H1 (cell line): Measurements from ENCODE around the gene PAIP2. TPM values are rescaled to one million over a fixed set of nuclear protein-coding genes. Genes with fewer than 3 reads are reported as not detected.

Experiments used
- ATF3 ChIP-seq: IDR thresholded peaks from 2 replicates; pipeline ENCODE4 v1.6.1; 2011; ENCODE audit warnings: low read depth, mild to moderate bottlenecking, low read length; ENCODE audit not compliant: insufficient read depth
- CEBPB ChIP-seq: IDR thresholded peaks from 2 replicates; pipeline ENCODE4 v1.6.1; 2012; ENCODE audit warnings: low read depth, low read length
- CHD2 ChIP-seq: IDR thresholded peaks from 2 replicates; pipeline ENCODE4 v1.6.1; 2012; ENCODE audit warnings: low read length, improper control_type of control experiment
- CREB1 ChIP-seq: IDR thresholded peaks from 2 replicates; pipeline ENCODE4 v1.6.1; 2012; ENCODE audit warnings: inconsistent platforms
- E2F6 ChIP-seq: IDR thresholded peaks from 2 replicates; pipeline ENCODE4 v1.6.1; 2012; ENCODE audit warnings: inconsistent platforms
- EGR1 ChIP-seq: IDR thresholded peaks from 2 replicates; pipeline ENCODE4 v1.6.1; 2011; ENCODE audit warnings: low read depth, low read length, borderline replicate concordance
- KDM1A ChIP-seq: fragments of 200-600, 300-600 bp; sonication (generic); IDR thresholded peaks from 2 replicates; pipeline ENCODE4 v1.7.1; 2016; ENCODE audit warnings: mild to moderate bottlenecking, low read length, borderline replicate concordance
- KDM4A ChIP-seq: IDR thresholded peaks from one replicate; pipeline ENCODE4 v1.7.1; 2012; ENCODE audit warnings: low read depth, mild to moderate bottlenecking, moderate library complexity, low read length, inconsistent platforms; ENCODE audit not compliant: severe bottlenecking
- MAFK ChIP-seq: IDR thresholded peaks from 2 replicates; pipeline ENCODE4 v1.6.1; 2012; ENCODE audit warnings: low read depth, mild to moderate bottlenecking, improper control_type of control experiment, low read length
- MAX ChIP-seq: IDR thresholded peaks from 2 replicates; pipeline ENCODE4 v1.6.1; 2012; ENCODE audit warnings: inconsistent platforms
- NANOG ChIP-seq: IDR thresholded peaks from 2 replicates; pipeline ENCODE4 v1.6.1; 2011; ENCODE audit warnings: low read length, low read depth, mild to moderate bottlenecking, inconsistent platforms; ENCODE audit not compliant: insufficient read depth, poor library complexity, severe bottlenecking
- POLR2AphosphoS5 ChIP-seq: IDR thresholded peaks from 2 replicates; pipeline ENCODE4 v1.6.1; 2011; ENCODE audit warnings: low read depth, low read length
- RBBP5 ChIP-seq: IDR thresholded peaks from 2 replicates; pipeline ENCODE4 v1.7.1; 2012; ENCODE audit warnings: low read depth, mild to moderate bottlenecking, inconsistent platforms, low read length, moderate library complexity, borderline replicate concordance
- RFX5 ChIP-seq: IDR thresholded peaks from 2 replicates; pipeline ENCODE4 v1.6.1; 2011; ENCODE audit warnings: low read depth, low read length, improper control_type of control experiment, borderline replicate concordance
- RXRA ChIP-seq: IDR thresholded peaks from 2 replicates; pipeline ENCODE4 v1.6.1; 2011; ENCODE audit warnings: low read depth, mild to moderate bottlenecking, low read length, moderate library complexity; ENCODE audit not compliant: insufficient read depth
- SAP30 ChIP-seq: fragments of 300-600 bp; sonication (generic); IDR thresholded peaks from 2 replicates; pipeline ENCODE4 v1.7.1; 2012; ENCODE audit warnings: low read length, moderate library complexity, mild to moderate bottlenecking, inconsistent platforms; ENCODE audit not compliant: insufficient read depth, insufficient replicate concordance
- SIN3A ChIP-seq, 2 experiments: IDR thresholded peaks in 1 of 2; conservative IDR thresholded peaks in 1 of 2; 2 replicates each; pipeline ENCODE4 v1.6.1; 2011 to 2012; ENCODE audit warnings: low read length in 2 of 2, improper control_type of control experiment in 1 of 2, low read depth in 1 of 2, mild to moderate bottlenecking in 1 of 2
- SP1 ChIP-seq: IDR thresholded peaks from 2 replicates; pipeline ENCODE4 v1.6.1; 2011; ENCODE audit warnings: low read depth, low read length
- SP2 ChIP-seq: IDR thresholded peaks from 2 replicates; pipeline ENCODE4 v1.6.1; 2012; ENCODE audit warnings: mild to moderate bottlenecking, low read length, inconsistent platforms
- TAF7 ChIP-seq: optimal IDR thresholded peaks from 2 replicates; pipeline ENCODE3; 2011; ENCODE audit warnings: low read depth, mild to moderate bottlenecking, inconsistent platforms, low read length, moderate library complexity, borderline replicate concordance
- TCF12 ChIP-seq: IDR thresholded peaks from 2 replicates; pipeline ENCODE4 v1.6.1; 2011; ENCODE audit warnings: low read depth, mild to moderate bottlenecking, low read length
- YY1 ChIP-seq: IDR thresholded peaks from 2 replicates; pipeline ENCODE4 v1.6.1; 2011; ENCODE audit warnings: low read depth, mild to moderate bottlenecking, low read length
- ZNF274 ChIP-seq: IDR thresholded peaks from 2 replicates; pipeline ENCODE4 v1.7.0; 2012; ENCODE audit warnings: low read length, borderline replicate concordance; ENCODE audit errors: extremely low read depth
- polyA plus RNA-seq, 7 experiments: library from polyadenylated mRNA; depleted of rRNA in 3 of 7; stranded (reverse) in 5 of 7; unstranded in 2 of 7; fragments of >200 nt in 5 of 7; fragments of 200-250 nt in 2 of 7; gene quantifications; 1 replicate in 5 of 7; 2 replicates in 1 of 7; 4 replicates in 1 of 7; pipeline versions ENCODE4 v1.2.1 to v1.2.3, GENCODE V29; 2011 to 2013; ENCODE audit warnings: missing spikeins in 2 of 7, mixed read lengths in 2 of 7
- total RNA-seq: library from RNA; stranded (reverse); fragmentation: NEBNext Ultra II Directional; extraction: Animal tissue kit (Norgen Biotek cat#: 25700); gene quantifications from 2 replicates; pipeline ENCODE4 v1.2.1, GENCODE V29; 2021

Gene PAIP2
- total and polyA plus RNA-seq, 2 of the 8 experiments (the other 6 are each of a cell fraction or from before 2014, with no cell fraction given) = 87.6 to 162 TPM

DNA sequence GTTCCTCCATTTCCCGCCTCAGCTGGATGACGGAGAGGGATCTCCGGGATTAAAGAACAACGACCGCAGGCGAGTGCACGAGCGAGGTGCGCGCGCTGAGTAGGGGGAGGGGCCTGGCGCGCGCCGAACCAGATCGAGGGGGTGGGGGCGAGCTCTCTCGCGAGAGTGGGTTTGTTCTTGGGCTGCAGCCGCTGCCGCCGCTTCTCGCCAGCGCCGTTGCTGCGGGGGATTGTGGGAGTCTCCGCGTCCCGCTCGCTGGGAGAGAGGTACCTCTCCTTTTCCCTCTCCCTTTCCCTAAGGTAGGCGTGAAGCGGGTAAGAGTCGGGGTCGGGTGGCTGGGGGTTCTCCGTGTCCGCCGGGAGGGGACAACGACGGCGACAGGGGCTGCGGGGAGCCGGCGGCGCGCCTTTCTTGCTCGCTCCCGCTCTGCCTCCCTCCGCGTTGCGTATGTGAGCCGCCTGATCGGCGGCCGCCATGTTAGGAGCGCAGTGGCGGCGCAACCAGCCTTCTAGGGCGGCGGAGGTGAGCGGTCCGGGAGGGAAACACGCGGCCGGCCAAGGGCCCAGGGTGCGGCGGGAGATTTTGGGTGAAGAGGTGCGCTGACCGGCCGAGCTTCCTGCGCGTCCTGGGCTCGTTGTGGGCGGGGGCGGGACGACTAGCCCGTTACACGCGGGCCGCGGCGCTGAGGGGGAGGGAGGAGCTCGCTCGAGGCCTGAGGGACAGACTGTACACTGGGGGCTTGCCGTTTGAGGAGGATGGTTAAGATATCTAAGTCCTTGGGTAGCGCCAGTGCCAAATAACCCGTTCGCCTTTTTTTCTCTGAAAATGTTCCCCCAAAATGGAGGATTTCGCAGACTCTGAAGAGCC is 47.9 kb upstream of the PAIP2 start, which contains the start of gene MATR3 (continued):
- peak; percentile 77 for TF ChIP-seq E2F6
- TF ChIP-seq TAF7 = peak; percentile 97
- TF ChIP-seq SAP30 = no peak
- no peak for TF ChIP-seq ATF3
- TF ChIP-seq MAX = peak; percentile 84
- TF ChIP-seq MAFK = no peak
- no peak for TF ChIP-seq RFX5
- TF ChIP-seq RBBP5 = peak; percentile 33; the same call in 1 of the 2 replicates
- TF ChIP-seq EGR1 = no peak
- TF ChIP-seq TCF12 = no peak
- TF ChIP-seq YY1 = peak; percentile 92
- TF ChIP-seq NANOG = no peak
- peak; percentile 100 for TF ChIP-seq POLR2AphosphoS5
- TF ChIP-seq KDM1A = no peak
- peak; percentile 99 for TF ChIP-seq CHD2
- TF ChIP-seq CREB1 = peak; percentile 80
- no peak for TF ChIP-seq SP1
- TF ChIP-seq CEBPB = peak; percentile 23; the same call in 1 of the 2 replicates
- TF ChIP-seq ZNF274 = no peak
- TF ChIP-seq SP2 = no peak
- TF ChIP-seq KDM4A = peak; percentile 69
- no peak for TF ChIP-seq RXRA
- peak in 1 of 2 experiments; percentile 35; a peak in 1 of 4 replicates for TF ChIP-seq SIN3A (conservative IDR thresholded peaks at IDR 0.05 in 1 of 2, IDR thresholded peaks at IDR 0.05 in 1 of 2; ENCODE audit: low read depth in 1 of 2, low read length in 2 of 2)
